ENCODE results near the gene CYSTM1. TPM values are rescaled to one million over a fixed set of nuclear protein-coding genes. Genes with fewer than 3 reads are reported as not detected.

The CYSTM1 gene
- total RNA-seq, 1 experiment from 2014 or later = 93.5 TPM

GRCh38 chr5:140252470-140253126 lies 77.6 kb downstream of the CYSTM1 start:
- no peak for DNase-seq
- Mint-ChIP-seq H3K4me1 (ENCODE audit: low read depth, unreplicated experiment) (peaks cover 15% of the 10 kb centered on the region), H3K9me3 (ENCODE audit: unreplicated experiment) (no peaks in the 10 kb centered on the region), H3K4me3 (ENCODE audit: unreplicated experiment) (no peak overlapping the region), H3K27ac (ENCODE audit: unreplicated experiment) (peak overlapping the region; percentile 73), H3K27me3 (ENCODE audit: insufficient read depth, unreplicated experiment) (no peaks in the 10 kb centered on the region), H3K36me3 (ENCODE audit: insufficient read depth, unreplicated experiment) (peaks cover 38% of the 10 kb centered on the region)
- Histone ChIP-seq H3K4me1 (peaks cover 18% of the 10 kb centered on the region), H3K36me3 (ENCODE audit: control insufficient read depth, insufficient read depth, low read length) (no peaks in the 10 kb centered on the region; the same call in none of the 2 replicates), H3K4me3 (ENCODE audit: low read depth, low read length) (no peak overlapping the region), H3K27me3 (replicated peaks; ENCODE audit: control insufficient read depth, insufficient read depth, low read length) (no peaks in the 10 kb centered on the region), H3K9me3 (no peaks in the 10 kb centered on the region)
- ChIA-PET POLR2A (no interaction called here), CTCF (interaction anchor here (0.6 to 2.1 kb wide), 4 partner anchors 8 to 570 kb away, joined by 3 to 7 read pairs (median 4); partner anchors contain the start of gene HBEGF)
- no TSS peak for BruUV-seq (replicated peaks)
- intact Hi-C loops (cut with micrococcal nuclease; ENCODE audit: unreplicated experiment) = no loop called here
- TF ChIP-seq CTCF (IDR thresholded peaks at IDR 0.05; ENCODE audit: insufficient read depth in 1 of 2, low read depth in 1 of 2, low read length in 1 of 2, severe bottlenecking in 1 of 2, unreplicated experiment in 1 of 2) = no peak

- no TSS peak for BruUV-seq (replicated peaks)
- intact Hi-C loops (cut with micrococcal nuclease; ENCODE audit: unreplicated experiment) = no loop called here
- Histone ChIP-seq H3K27me3 (replicated peaks; ENCODE audit: control insufficient read depth, insufficient read depth, low read length) (no peaks in the 10 kb centered on the region), H3K36me3 (ENCODE audit: control insufficient read depth, insufficient read depth, low read length) (no peaks in the 10 kb centered on the region; the same call in none of the 2 replicates), H3K4me3 (ENCODE audit: low read depth, low read length) (no peak overlapping the region), H3K4me1 (peaks cover 18% of the 10 kb centered on the region), H3K9me3 (no peaks in the 10 kb centered on the region)
- no peak overlapping the region for H3K27ac Mint-ChIP-seq (ENCODE audit: unreplicated experiment)
- POLR2A ChIA-PET = interaction anchor here (0.6 to 1.0 kb wide), 2 partner anchors 93 to 742 kb away, joined by 3 to 4 read pairs; partner anchors contain the start of gene HBEGF
- H3K36me3 Mint-ChIP-seq (ENCODE audit: insufficient read depth, unreplicated experiment) = peaks cover 40% of the 10 kb centered on the region
- no peaks in the 10 kb centered on the region for H3K9me3 Mint-ChIP-seq (ENCODE audit: unreplicated experiment)
- H3K27me3 Mint-ChIP-seq (ENCODE audit: insufficient read depth, unreplicated experiment) = no peaks in the 10 kb centered on the region
- no peak for TF ChIP-seq CTCF (IDR thresholded peaks at IDR 0.05; ENCODE audit: insufficient read depth in 1 of 2, low read depth in 1 of 2, low read length in 1 of 2, severe bottlenecking in 1 of 2, unreplicated experiment in 1 of 2)
- peaks cover 25% of the 10 kb centered on the region for H3K4me1 Mint-ChIP-seq (ENCODE audit: low read depth, unreplicated experiment)
- CTCF ChIA-PET = interaction anchor here (0.8 to 2.1 kb wide), 2 partner anchors 9 to 93 kb away, joined by 3 to 7 read pairs; partner anchors contain the start of gene HBEGF
- H3K4me3 Mint-ChIP-seq (ENCODE audit: unreplicated experiment) = no peak overlapping the region
- DNase-seq = peak in 1 of 2 experiments; percentile 47
Measured at GRCh38 chr5:140253985-140254384, 79.0 kb downstream of the CYSTM1 start.

GRCh38 chr5:140255460-140256157 lies 80.6 kb downstream of the CYSTM1 start:
- no peak for DNase-seq
- BruUV-seq (replicated peaks) = no TSS peak
- Mint-ChIP-seq H3K4me1 (ENCODE audit: low read depth, unreplicated experiment) (peaks cover 29% of the 10 kb centered on the region), H3K27me3 (ENCODE audit: insufficient read depth, unreplicated experiment) (no peaks in the 10 kb centered on the region), H3K4me3 (ENCODE audit: unreplicated experiment) (no peak overlapping the region), H3K27ac (ENCODE audit: unreplicated experiment) (no peak overlapping the region), H3K36me3 (ENCODE audit: insufficient read depth, unreplicated experiment) (peaks cover 34% of the 10 kb centered on the region), H3K9me3 (ENCODE audit: unreplicated experiment) (no peaks in the 10 kb centered on the region)
- POLR2A ChIA-PET = no interaction called here
- H3K4me1 ChIP-seq = peaks cover 24% of the 10 kb centered on the region
- CTCF ChIA-PET = no interaction called here
- no peaks in the 10 kb centered on the region; the same call in none of the 2 replicates for H3K36me3 ChIP-seq (ENCODE audit: control insufficient read depth, insufficient read depth, low read length)
- H3K27me3 ChIP-seq (replicated peaks; ENCODE audit: control insufficient read depth, insufficient read depth, low read length) = no peaks in the 10 kb centered on the region
- intact Hi-C loops (cut with micrococcal nuclease; ENCODE audit: unreplicated experiment) = no loop called here
- no peak overlapping the region for H3K4me3 ChIP-seq (ENCODE audit: low read depth, low read length)
- no peaks in the 10 kb centered on the region for H3K9me3 ChIP-seq
- TF ChIP-seq CTCF (IDR thresholded peaks at IDR 0.05; ENCODE audit: insufficient read depth in 1 of 2, low read depth in 1 of 2, low read length in 1 of 2, severe bottlenecking in 1 of 2, unreplicated experiment in 1 of 2) = no peak

Data from Caco-2 (cell line).